SK-N-MC (cell line): ENCODE data around the gene LONP2.

Experiments
- EZH2 ChIP-seq: fragments of 200-600 bp; sonication (generic); IDR thresholded peaks from one replicate; pipeline ENCODE4 v1.6.1; 2017; ENCODE audit warnings: antibody characterized with exemption
- POLR2AphosphoS5 ChIP-seq: IDR thresholded peaks from 2 replicates; pipeline ENCODE4 v1.6.1; 2012; ENCODE audit warnings: mild to moderate bottlenecking, low read depth, low read length, borderline replicate concordance

- TF ChIP-seq POLR2AphosphoS5 = no peak
- TF ChIP-seq EZH2 = no peak
These were observed 7.9 kb downstream of the LONP2 start for GRCh38 chr16:48252013-48252412.
